Renal pelvis (tissue), 4 donors: ENCODE measurements around the gene MGAT5. TPM values are rescaled to one million over a fixed set of nuclear protein-coding genes. Genes with fewer than 3 reads are reported as not detected.

Experiments used
- DNase-seq: peaks from one replicate; pipeline ENCODE4 v3.0.0-alpha.2; 2013
- polyA plus RNA-seq, 3 donors: library from polyadenylated mRNA; unstranded; fragments of 120-200 nt; gene quantifications; one replicate each; pipeline ENCODE4 v1.2.1, GENCODE V29; 2013; ENCODE audit not compliant: insufficient read length in 3 of 3

MGAT5 gene
- polyA plus RNA-seq, 3 donors: 44.3 to 47.4 (median 46.4) TPM

GRCh38 chr2:134331081-134331480, 77.2 kb downstream of the MGAT5 start:
- no peak for DNase-seq

GRCh38 chr2:134333646-134334189, 79.8 kb downstream of the MGAT5 start:
- DNase-seq: no peak

- no peak for DNase-seq
These were observed 80.9 kb downstream of the MGAT5 start for GRCh38 chr2:134334542-134335353.

GRCh38 chr2:134335601-134336000, 81.7 kb downstream of the MGAT5 start:
- DNase-seq: no peak

- no peak for DNase-seq
These were observed 82.5 kb downstream of the MGAT5 start for GRCh38 chr2:134336352-134336751.

GRCh38 chr2:134336921-134337320, 83.0 kb downstream of the MGAT5 start:
- DNase-seq: no peak

- DNase-seq: no peak
These were observed 83.8 kb downstream of the MGAT5 start for GRCh38 chr2:134337631-134338030.

GRCh38 chr2:134338208-134338607, 84.3 kb downstream of the MGAT5 start:
- DNase-seq: no peak

- DNase-seq: no peak
These were observed 87.6 kb downstream of the MGAT5 start for GRCh38 chr2:134341476-134341875.

GRCh38 chr2:134344954-134345697, 91.3 kb downstream of the MGAT5 start:
- DNase-seq: no peak

- no peak for DNase-seq
These were observed 92.3 kb downstream of the MGAT5 start for GRCh38 chr2:134346141-134346540.

- no peak for DNase-seq
These were observed 93.9 kb downstream of the MGAT5 start for GRCh38 chr2:134347756-134348155.

GRCh38 chr2:134348239-134348638, 94.4 kb downstream of the MGAT5 start:
- DNase-seq: no peak

- DNase-seq: no peak
These were observed 94.9 kb downstream of the MGAT5 start for GRCh38 chr2:134348760-134349159.

- no peak for DNase-seq
These were observed 97.1 kb downstream of the MGAT5 start for GRCh38 chr2:134351016-134351415.

GRCh38 chr2:134351899-134352298, 98.0 kb downstream of the MGAT5 start:
- DNase-seq: no peak

GRCh38 chr2:134352844-134353243, 99.0 kb downstream of the MGAT5 start:
- DNase-seq: no peak

- no peak for DNase-seq
These were observed 100.7 kb downstream of the MGAT5 start for GRCh38 chr2:134354611-134355010.

GRCh38 chr2:134357814-134358213, 103.9 kb downstream of the MGAT5 start:
- DNase-seq: no peak

- no peak for DNase-seq
These were observed 105.7 kb downstream of the MGAT5 start for GRCh38 chr2:134359367-134360081.

- DNase-seq: no peak
These were observed 107.0 kb downstream of the MGAT5 start for GRCh38 chr2:134360745-134361487.

GRCh38 chr2:134361648-134362047, 107.8 kb downstream of the MGAT5 start:
- no peak for DNase-seq
